HTR-8/SVneo (cell line): ENCODE data around the gene P2RY2.
A peak's percentile ranks its signal among the peaks of the same experiment; 100 is the strongest.
"Not testable (repeated sequence)": the region's sequence is repeated elsewhere in the genome, so short reads cannot be mapped to it uniquely, and the experiment has no call there.

Experiments used
- DNase-seq: peaks from one replicate; pipeline ENCODE4 v3.0.0; 2011; ENCODE audit warnings: low spot score, mixed read lengths; ENCODE audit not compliant: insufficient read length
- FAIRE-seq: peaks from 2 replicates; lab custom pipeline; 2011; peaks lifted over from hg19 to GRCh38; lab: Jason Lieb, UNC

P2RY2 gene

GRCh38 chr11:73186886-73187285 lies 31.2 kb upstream of the P2RY2 start:
- DNase-seq (no peak), FAIRE-seq (no peak)

DNA sequence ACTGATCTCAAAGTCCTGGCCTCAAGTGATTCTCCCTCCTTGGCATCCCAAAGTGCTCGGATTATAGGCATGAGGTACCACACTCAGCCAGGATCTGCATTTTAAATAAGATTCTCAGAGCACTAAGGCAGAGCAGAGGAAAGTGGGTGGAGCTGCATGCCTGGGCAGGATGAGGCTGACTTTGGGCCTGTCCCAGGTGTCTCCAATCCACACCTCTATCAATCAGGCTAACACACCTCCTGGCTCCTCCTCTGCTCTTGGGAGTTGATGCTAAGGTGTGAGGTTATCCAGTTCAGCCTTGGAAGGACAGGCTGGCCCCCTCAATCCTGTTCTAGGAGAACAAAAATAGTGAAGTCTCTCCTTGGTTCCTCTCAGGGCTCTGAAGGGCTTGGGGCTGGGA lies 30.2 kb upstream of the P2RY2 start:
- no peak for FAIRE-seq

GRCh38 chr11:73188301-73188700 lies 29.8 kb upstream of the P2RY2 start:
- FAIRE-seq (no peak), DNase-seq (no peak)

More for the DNA sequence above, 30.2 kb upstream of the P2RY2 start:
- DNase-seq: no peak

GRCh38 chr11:73189315-73189714 lies 28.8 kb upstream of the P2RY2 start:
- DNase-seq: no peak
- no peak for FAIRE-seq

GRCh38 chr11:73189723-73190556 lies 28.1 kb upstream of the P2RY2 start:
- FAIRE-seq: peak; percentile 9

GRCh38 chr11:73190557-73190885 lies 27.6 kb upstream of the P2RY2 start:
- DNase-seq: no peak
- FAIRE-seq: no peak

More at GRCh38 chr11:73189723-73190556, 28.1 kb upstream of the P2RY2 start:
- no peak for DNase-seq

GRCh38 chr11:73191151-73191550 lies 26.9 kb upstream of the P2RY2 start:
- peak; percentile 33 for FAIRE-seq

DNA sequence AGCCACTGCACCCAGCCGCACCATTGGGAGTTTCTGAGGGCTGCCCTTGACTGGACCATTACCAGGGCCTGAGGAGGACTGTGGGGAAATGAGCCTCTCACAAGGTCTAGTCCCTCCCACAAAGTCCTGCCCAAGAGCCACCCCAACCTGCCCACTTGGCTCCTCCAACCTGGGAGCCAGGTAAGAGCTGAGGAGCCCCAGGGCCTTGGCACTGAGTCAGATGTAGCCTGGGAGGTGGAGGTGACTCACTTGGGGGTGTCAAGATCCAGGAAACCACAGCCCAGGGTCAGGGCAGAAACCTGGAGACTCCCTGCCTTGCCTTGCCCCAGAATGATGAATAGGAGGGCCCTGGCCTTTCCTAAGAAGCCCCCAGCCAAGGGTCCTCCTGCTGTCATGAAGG lies 25.8 kb upstream of the P2RY2 start:
- no peak for DNase-seq
- no peak for FAIRE-seq

More at GRCh38 chr11:73191151-73191550, 26.9 kb upstream of the P2RY2 start:
- no peak for DNase-seq

DNA sequence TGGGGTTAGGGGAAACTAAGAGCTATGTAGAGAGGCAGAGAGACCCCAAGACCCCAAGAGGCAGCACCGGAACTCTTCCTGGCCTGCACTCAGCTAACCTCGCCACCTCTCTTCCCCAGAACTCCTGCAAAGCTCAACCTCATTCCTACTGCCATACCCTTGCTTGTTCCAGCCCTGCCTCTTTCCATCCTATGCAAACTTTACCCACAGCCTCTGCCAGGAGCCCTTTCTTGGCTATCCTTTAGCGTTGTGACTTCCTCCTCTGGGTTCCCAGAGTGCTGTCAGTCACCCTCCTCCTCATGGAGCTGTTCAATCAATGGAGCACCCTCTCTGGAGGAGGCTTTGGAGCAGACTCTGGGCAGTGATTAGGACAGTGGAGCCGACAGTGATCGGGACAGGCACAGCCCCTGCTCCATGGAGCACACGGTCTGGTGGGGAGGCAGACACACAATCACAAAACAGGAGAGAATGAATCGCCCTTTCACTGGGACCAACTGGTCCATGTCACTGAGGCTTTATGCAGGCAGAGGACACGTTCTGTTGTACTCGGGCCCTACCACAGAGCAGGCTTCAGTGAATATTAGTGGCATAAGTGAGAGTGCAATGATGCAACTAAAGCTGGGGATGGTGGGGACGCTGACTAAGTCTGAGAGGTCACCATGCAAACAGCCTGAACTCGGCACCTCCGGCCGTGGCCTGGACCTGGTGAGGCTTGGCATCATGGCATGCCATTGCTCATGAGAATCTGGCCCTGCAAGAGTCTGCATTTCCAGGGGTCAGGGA lies 24.6 kb upstream of the P2RY2 start:
- no peak for DNase-seq
- FAIRE-seq: no peak

DNA sequence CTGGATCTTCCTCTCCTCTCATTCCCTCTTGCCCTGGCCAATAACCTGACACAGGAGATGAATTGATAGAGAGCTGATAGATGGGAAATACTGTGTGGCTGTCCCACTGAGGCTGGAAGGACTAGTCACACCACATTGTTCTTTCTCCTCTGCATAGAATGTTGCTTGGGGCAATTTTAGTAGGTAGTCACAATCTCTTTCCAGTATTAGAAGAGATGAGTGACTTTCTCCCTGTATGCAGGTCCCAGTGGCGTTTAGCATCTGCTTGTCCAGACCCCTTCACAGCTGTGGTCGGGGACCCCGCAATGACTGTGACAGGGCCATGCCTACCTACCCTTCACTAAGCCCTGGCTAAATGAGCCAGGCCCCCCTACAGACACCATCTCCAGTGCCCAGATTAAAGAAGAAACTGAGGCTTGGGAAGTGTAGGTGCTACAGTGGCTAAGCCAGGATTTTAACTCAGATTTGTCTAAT lies 24.0 kb upstream of the P2RY2 start:
- no peak for DNase-seq
- no peak for FAIRE-seq

- FAIRE-seq: no peak
- no peak for DNase-seq
Observed at GRCh38 chr11:73194593-73194992, 23.5 kb upstream of the P2RY2 start.

- FAIRE-seq: peak; percentile 59
- DNase-seq: no peak
Observed at GRCh38 chr11:73195191-73196007, 22.7 kb upstream of the P2RY2 start.

GRCh38 chr11:73196576-73196975 lies 21.5 kb upstream of the P2RY2 start:
- DNase-seq (no peak), FAIRE-seq (no peak)

GRCh38 chr11:73197348-73197747 lies 20.7 kb upstream of the P2RY2 start:
- DNase-seq (no peak), FAIRE-seq (no peak)

- not testable (repeated sequence) for DNase-seq, FAIRE-seq
Observed at GRCh38 chr11:73197787-73198186, 20.3 kb upstream of the P2RY2 start.

GRCh38 chr11:73198677-73199076 lies 19.4 kb upstream of the P2RY2 start:
- FAIRE-seq: peak; percentile 85
- DNase-seq: no peak

DNA sequence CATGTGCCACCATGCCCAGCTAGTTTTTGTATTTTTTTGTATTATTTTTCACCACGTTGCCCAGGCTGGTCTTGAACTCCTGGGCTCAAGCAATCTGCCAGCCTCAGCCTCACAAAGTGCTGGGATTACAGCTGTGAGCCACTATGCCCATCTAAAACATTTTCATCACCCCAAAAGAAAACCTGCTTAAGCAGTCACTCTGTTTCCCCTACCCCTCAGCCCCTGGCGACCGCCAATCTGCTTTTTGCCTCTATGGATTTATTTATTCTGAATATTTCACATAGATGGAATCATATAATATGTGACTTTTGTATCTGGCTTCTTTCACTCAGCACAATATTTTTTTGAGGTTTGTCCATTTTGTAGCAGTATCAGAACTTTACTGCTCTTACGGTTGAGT lies 18.6 kb upstream of the P2RY2 start:
- DNase-seq: no peak
- FAIRE-seq: no peak

- DNase-seq (no peak), FAIRE-seq (no peak)
Observed at GRCh38 chr11:73200256-73200655, 17.8 kb upstream of the P2RY2 start.

DNA sequence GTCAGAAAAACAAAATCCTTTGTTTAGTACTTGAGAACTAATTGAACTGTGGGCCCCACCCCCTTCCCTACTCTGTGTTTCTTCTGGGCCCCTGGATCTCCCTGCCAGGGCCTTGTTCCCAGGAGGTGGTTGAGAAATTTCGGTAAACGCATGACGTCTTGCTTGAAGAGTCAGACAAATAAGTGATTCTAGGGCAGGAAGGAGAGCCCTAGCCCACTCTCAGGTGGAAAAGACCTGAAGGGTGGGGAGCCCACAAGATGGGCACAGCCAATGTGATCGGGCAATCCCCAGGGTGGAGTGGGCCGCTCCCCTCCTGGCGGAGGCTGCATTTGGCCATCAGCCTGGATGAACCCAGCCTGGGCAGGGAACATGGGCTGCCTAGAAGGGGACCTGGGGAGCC lies 16.8 kb upstream of the P2RY2 start:
- DNase-seq: no peak
- FAIRE-seq: no peak
